Measurements from ENCODE around the gene RARG. TPM values are rescaled to one million over a fixed set of nuclear protein-coding genes. Genes with fewer than 3 reads are reported as not detected.

The RARG gene
- total and polyA plus RNA-seq, 2 of the 4 experiments (the other 2 are of a cell fraction) = 7.9 to 30.9 TPM

- H2AK5ac ChIP-seq (ENCODE audit: low read depth, low read length) = peak overlapping the region; percentile 64; the same call in 1 of the 2 replicates
- TF ChIP-seq MXI1 (IDR thresholded peaks at IDR 0.05; ENCODE audit: borderline replicate concordance, low read depth, low read length) (no peak), ELK1 (IDR thresholded peaks at IDR 0.05; ENCODE audit: borderline replicate concordance, low read depth, low read length) (no peak), BHLHE40 (IDR thresholded peaks at IDR 0.05; ENCODE audit: low read depth, low read length) (no peak), SMC3 (IDR thresholded peaks at IDR 0.05; ENCODE audit: low read depth, low read length) (no peak), FOS (IDR thresholded peaks at IDR 0.05; ENCODE audit: low read depth, low read length) (no peak), MAZ (IDR thresholded peaks at IDR 0.05; ENCODE audit: borderline replicate concordance, low read depth, low read length) (no peak), MAFK (IDR thresholded peaks at IDR 0.05; ENCODE audit: low read depth, low read length) (no peak), NFE2L2 (IDR thresholded peaks at IDR 0.05; ENCODE audit: low read depth, low read length) (no peak), POLR2A (IDR thresholded peaks at IDR 0.05; ENCODE audit: low read depth, low read length) (no peak), RCOR1 (IDR thresholded peaks at IDR 0.05; ENCODE audit: insufficient replicate concordance, low read length) (no peak)
- TF ChIP-seq, protein P1, sequence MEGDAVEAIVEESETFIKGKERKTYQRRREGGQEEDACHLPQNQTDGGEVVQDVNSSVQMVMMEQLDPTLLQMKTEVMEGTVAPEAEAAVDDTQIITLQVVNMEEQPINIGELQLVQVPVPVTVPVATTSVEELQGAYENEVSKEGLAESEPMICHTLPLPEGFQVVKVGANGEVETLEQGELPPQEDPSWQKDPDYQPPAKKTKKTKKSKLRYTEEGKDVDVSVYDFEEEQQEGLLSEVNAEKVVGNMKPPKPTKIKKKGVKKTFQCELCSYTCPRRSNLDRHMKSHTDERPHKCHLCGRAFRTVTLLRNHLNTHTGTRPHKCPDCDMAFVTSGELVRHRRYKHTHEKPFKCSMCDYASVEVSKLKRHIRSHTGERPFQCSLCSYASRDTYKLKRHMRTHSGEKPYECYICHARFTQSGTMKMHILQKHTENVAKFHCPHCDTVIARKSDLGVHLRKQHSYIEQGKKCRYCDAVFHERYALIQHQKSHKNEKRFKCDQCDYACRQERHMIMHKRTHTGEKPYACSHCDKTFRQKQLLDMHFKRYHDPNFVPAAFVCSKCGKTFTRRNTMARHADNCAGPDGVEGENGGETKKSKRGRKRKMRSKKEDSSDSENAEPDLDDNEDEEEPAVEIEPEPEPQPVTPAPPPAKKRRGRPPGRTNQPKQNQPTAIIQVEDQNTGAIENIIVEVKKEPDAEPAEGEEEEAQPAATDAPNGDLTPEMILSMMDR (conservative IDR thresholded peaks at IDR 0.05; ENCODE audit: low read depth, low read length) = no peak
- H2BK120ac ChIP-seq (ENCODE audit: low read depth, low read length) = peak overlapping the region; percentile 2; the same call in 1 of the 2 replicates
- DNase-seq (no peak), ATAC-seq (ENCODE audit: low read depth) (no peak)
- H3K4ac ChIP-seq (ENCODE audit: low read depth, low read length) = peak overlapping the region; percentile 81
- TSS peak; percentile 51 for BruUV-seq (replicated peaks)
- ChIA-PET POLR2A (ENCODE audit: unreplicated experiment) (interaction anchor here (0.7 to 0.9 kb wide), 2 partner anchors 21 to 1879 kb away, joined by 3 to 4 read pairs; no protein-coding TSS in a partner anchor), CTCF (interaction anchor here (0.6 to 2.3 kb wide), 3 partner anchors 9 to 1187 kb away, joined by 3 to 10 read pairs (median 3); no protein-coding TSS in a partner anchor)
- peak overlapping the region; percentile 82 for H3K14ac ChIP-seq (replicated peaks; ENCODE audit: low read depth, low read length)
- peak overlapping the region; percentile 76 for H3K9ac ChIP-seq (ENCODE audit: low read depth, low read length)
- peaks cover 17% of the 10 kb centered on the region for H3K4me1 ChIP-seq (ENCODE audit: control insufficient read depth, insufficient read depth, low read length)
- dilution Hi-C loops (cut with HindIII; ENCODE audit: low sequenced_read_pairs, unreplicated experiment) (no loop called here), in situ Hi-C loops (cut with MboI; ENCODE audit: low sequenced_read_pairs) (no loop called here), intact Hi-C loops (cut with micrococcal nuclease) (loop anchor here (2.0 kb wide), 2 partner anchors 83 to 103 kb away; partner anchors contain the start of gene SPRYD3)
- H3K9me3 ChIP-seq (ENCODE audit: control insufficient read depth, insufficient read depth, low read length) = no peaks in the 10 kb centered on the region
- H2BK5ac ChIP-seq (ENCODE audit: low read depth, low read length, poor library complexity, severe bottlenecking) = peak overlapping the region; percentile 93
- H3K4me2 ChIP-seq (ENCODE audit: low read depth, low read length) = peak overlapping the region; percentile 94
- peak overlapping the region; percentile 87; the same call in 1 of the 2 replicates for H3K27ac ChIP-seq (ENCODE audit: insufficient read depth, low read length)
- H3K9me1 ChIP-seq (ENCODE audit: insufficient read depth, low read length) = peaks cover 12% of the 10 kb centered on the region
- H3K36me3 ChIP-seq (ENCODE audit: control insufficient read depth, insufficient read depth, low read length) = peaks cover 33% of the 10 kb centered on the region
- H3K23ac ChIP-seq (ENCODE audit: low read depth, low read length) = peak overlapping the region; percentile 86
- no peaks in the 10 kb centered on the region for H3K27me3 ChIP-seq (ENCODE audit: control insufficient read depth, insufficient read depth, low read length)
- peak overlapping the region; percentile 75 for H3K4me3 ChIP-seq (ENCODE audit: insufficient read depth, low read depth, low read length)
- WGBS, 2 experiments (ENCODE audit: extremely low coverage in 2 of 2, insufficient read length in 1 of 2) = 83% methylated on average over 1 of the region's 2 CpGs; no CpG with 5 or more reads in 1 of the 2 experiments
- peaks cover 21% of the 10 kb centered on the region; the same call in 1 of the 2 replicates for H4K20me1 ChIP-seq (ENCODE audit: insufficient read depth, low read length)
- no peak overlapping the region for H2AFZ ChIP-seq (replicated peaks; ENCODE audit: low read length, poor library complexity)
- H4K91ac ChIP-seq (ENCODE audit: insufficient read depth, low read depth, low read length) = peak overlapping the region; percentile 45
- peak overlapping the region; percentile 75 for H2AK9ac ChIP-seq (replicated peaks; ENCODE audit: low read depth, low read length, poor library complexity)
- peaks cover 36 to 66% of the 10 kb centered on the region in 2 experiments for H3K79me1 ChIP-seq (ENCODE audit: low read depth in 1 of 2, low read length in 2 of 2)
- H4K8ac ChIP-seq (ENCODE audit: low read depth in 2 of 2, low read length in 2 of 2) = peak overlapping the region; percentile 7 to 53; a peak in 2 of 4 replicates
- peak overlapping the region; percentile 38 for H3K18ac ChIP-seq (ENCODE audit: low read depth, low read length)
- no peak overlapping the region for H2BK15ac ChIP-seq (ENCODE audit: low read depth, low read length)
- H4K5ac ChIP-seq (ENCODE audit: low read depth, low read length) = peak overlapping the region; percentile 56; the same call in 1 of the 2 replicates
- no peak overlapping the region for H2BK20ac ChIP-seq (ENCODE audit: low read depth, low read length)
- peak overlapping the region; percentile 60 for H3K56ac ChIP-seq (ENCODE audit: extremely low read depth, insufficient read depth, low read length)
These were observed 50.1 kb downstream of the RARG start for GRCh38 chr12:53181935-53182334.
